GM12878 (cell line): ENCODE data around the gene FYTTD1. TPM values are rescaled to one million over a fixed set of nuclear protein-coding genes. Genes with fewer than 3 reads are reported as not detected.
A peak's percentile ranks its signal among the peaks of the same experiment; 100 is the strongest.

Source experiments
- ATF7 ChIP-seq: fragments of 450-650 bp; IDR thresholded peaks from 2 replicates; pipeline ENCODE4 v1.6.1; 2016; ENCODE audit warnings: low read depth, mild to moderate bottlenecking
- ETV6 ChIP-seq, 2 experiments: fragments of 450-650 bp in 1 of 2; IDR thresholded peaks in 1 of 2; conservative IDR thresholded peaks in 1 of 2; 2 replicates each; pipeline ENCODE4 v1.6.1; 2014; ENCODE audit warnings: antibody characterized with exemption in 1 of 2, borderline replicate concordance in 1 of 2, low read depth in 1 of 2, mild to moderate bottlenecking in 1 of 2, moderate library complexity in 1 of 2
- FOXK2 ChIP-seq: fragments of 450-650 bp; IDR thresholded peaks from 2 replicates; pipeline ENCODE4 v1.6.1; 2017; ENCODE audit warnings: mild to moderate bottlenecking, moderate library complexity
- NR2F1 ChIP-seq: fragments of 450-650 bp; conservative IDR thresholded peaks from 2 replicates; pipeline ENCODE4 v1.6.1; 2017; ENCODE audit warnings: mild to moderate bottlenecking
- RCOR1 ChIP-seq: conservative IDR thresholded peaks from 2 replicates; pipeline ENCODE4 v1.6.1; 2012; ENCODE audit warnings: low read depth, low read length, improper control_type of control experiment
- RUNX3 ChIP-seq: IDR thresholded peaks from 2 replicates; pipeline ENCODE4 v1.6.1; 2012; ENCODE audit warnings: low read length, inconsistent platforms
- SPI1 ChIP-seq: IDR thresholded peaks from 2 replicates; pipeline ENCODE4 v1.6.1; 2011; ENCODE audit warnings: low read depth, mild to moderate bottlenecking, low read length, moderate library complexity, borderline replicate concordance; ENCODE audit not compliant: insufficient read depth
- TCF3 ChIP-seq: IDR thresholded peaks from 2 replicates; pipeline ENCODE4 v1.6.1; 2012; ENCODE audit warnings: low read depth, mild to moderate bottlenecking, low read length, borderline replicate concordance; ENCODE audit not compliant: insufficient read depth
- ZNF207 ChIP-seq: fragments of 450-650 bp; IDR thresholded peaks from 2 replicates; pipeline ENCODE4 v1.6.1; 2014; ENCODE audit warnings: antibody characterized with exemption, mild to moderate bottlenecking, borderline replicate concordance
- ZNF24 ChIP-seq: fragments of 450-650 bp; IDR thresholded peaks from 2 replicates; pipeline ENCODE4 v1.6.1; 2017; ENCODE audit warnings: antibody characterized with exemption, mild to moderate bottlenecking
- polyA plus RNA-seq, 11 experiments: library from polyadenylated mRNA; depleted of rRNA in 4 of 11; unstranded in 6 of 11; stranded (reverse) in 5 of 11; fragments of >200 nt; fragmentation: Nextera tagmentation in 4 of 11; fragmentation: Illumina TruSeq in 1 of 11; extraction: Ambion mirVana in 4 of 11; extraction: Trizol in 1 of 11; gene quantifications; 1 replicate in 1 of 11; 2 replicates in 10 of 11; pipeline versions ENCODE4 v1.2.1 to v1.2.3, GENCODE V29; 2011 to 2016; ENCODE audit warnings: inconsistent platforms in 2 of 11, missing spikeins in 2 of 11, low read depth in 1 of 11
- total RNA-seq, 4 experiments: library from RNA; depleted of rRNA in 3 of 4; stranded (reverse); fragments of >200 nt in 3 of 4; fragmentation: Illumina TruSeq in 1 of 4; extraction: Trizol in 1 of 4; gene quantifications; 2 replicates each; pipeline versions ENCODE4 v1.2.1 to v1.2.3, GENCODE V29; 2013 to 2021
- TF ChIP-seq, protein P1 (sequence below): fragments of 450-650 bp; IDR thresholded peaks from 2 replicates; pipeline ENCODE4 v1.6.1; 2018; ENCODE audit warnings: mild to moderate bottlenecking, low read depth, moderate library complexity; ENCODE audit not compliant: partially characterized antibody
- TF ChIP-seq, protein P2 (sequence below): fragments of 450-650 bp; IDR thresholded peaks from 2 replicates; pipeline ENCODE4 v1.6.1; 2017; ENCODE audit warnings: low read depth, mild to moderate bottlenecking, moderate library complexity

Gene FYTTD1
- total and polyA plus RNA-seq, 10 of the 15 experiments (the other 5 are each of a cell fraction or from before 2014, with no cell fraction given) = 25.5 to 101 (median 59.4) TPM

- TF ChIP-seq, protein P1, sequence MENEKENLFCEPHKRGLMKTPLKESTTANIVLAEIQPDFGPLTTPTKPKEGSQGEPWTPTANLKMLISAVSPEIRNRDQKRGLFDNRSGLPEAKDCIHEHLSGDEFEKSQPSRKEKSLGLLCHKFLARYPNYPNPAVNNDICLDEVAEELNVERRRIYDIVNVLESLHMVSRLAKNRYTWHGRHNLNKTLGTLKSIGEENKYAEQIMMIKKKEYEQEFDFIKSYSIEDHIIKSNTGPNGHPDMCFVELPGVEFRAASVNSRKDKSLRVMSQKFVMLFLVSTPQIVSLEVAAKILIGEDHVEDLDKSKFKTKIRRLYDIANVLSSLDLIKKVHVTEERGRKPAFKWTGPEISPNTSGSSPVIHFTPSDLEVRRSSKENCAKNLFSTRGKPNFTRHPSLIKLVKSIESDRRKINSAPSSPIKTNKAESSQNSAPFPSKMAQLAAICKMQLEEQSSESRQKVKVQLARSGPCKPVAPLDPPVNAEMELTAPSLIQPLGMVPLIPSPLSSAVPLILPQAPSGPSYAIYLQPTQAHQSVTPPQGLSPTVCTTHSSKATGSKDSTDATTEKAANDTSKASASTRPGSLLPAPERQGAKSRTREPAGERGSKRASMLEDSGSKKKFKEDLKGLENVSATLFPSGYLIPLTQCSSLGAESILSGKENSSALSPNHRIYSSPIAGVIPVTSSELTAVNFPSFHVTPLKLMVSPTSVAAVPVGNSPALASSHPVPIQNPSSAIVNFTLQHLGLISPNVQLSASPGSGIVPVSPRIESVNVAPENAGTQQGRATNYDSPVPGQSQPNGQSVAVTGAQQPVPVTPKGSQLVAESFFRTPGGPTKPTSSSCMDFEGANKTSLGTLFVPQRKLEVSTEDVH = no peak
- no peak for TF ChIP-seq TCF3
- TF ChIP-seq, protein P2, sequence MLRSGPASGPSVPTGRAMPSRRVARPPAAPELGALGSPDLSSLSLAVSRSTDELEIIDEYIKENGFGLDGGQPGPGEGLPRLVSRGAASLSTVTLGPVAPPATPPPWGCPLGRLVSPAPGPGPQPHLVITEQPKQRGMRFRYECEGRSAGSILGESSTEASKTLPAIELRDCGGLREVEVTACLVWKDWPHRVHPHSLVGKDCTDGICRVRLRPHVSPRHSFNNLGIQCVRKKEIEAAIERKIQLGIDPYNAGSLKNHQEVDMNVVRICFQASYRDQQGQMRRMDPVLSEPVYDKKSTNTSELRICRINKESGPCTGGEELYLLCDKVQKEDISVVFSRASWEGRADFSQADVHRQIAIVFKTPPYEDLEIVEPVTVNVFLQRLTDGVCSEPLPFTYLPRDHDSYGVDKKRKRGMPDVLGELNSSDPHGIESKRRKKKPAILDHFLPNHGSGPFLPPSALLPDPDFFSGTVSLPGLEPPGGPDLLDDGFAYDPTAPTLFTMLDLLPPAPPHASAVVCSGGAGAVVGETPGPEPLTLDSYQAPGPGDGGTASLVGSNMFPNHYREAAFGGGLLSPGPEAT = no peak
- no peak for TF ChIP-seq RCOR1
- peak; percentile 71; the same call in 1 of the 2 replicates for TF ChIP-seq SPI1
- no peak for TF ChIP-seq ETV6 (conservative IDR thresholded peaks at IDR 0.05 in 1 of 2, IDR thresholded peaks at IDR 0.05 in 1 of 2; ENCODE audit: borderline replicate concordance in 1 of 2, low read depth in 1 of 2)
- no peak for TF ChIP-seq ATF7
- peak; percentile 60 for TF ChIP-seq NR2F1
- no peak for TF ChIP-seq ZNF207
- no peak for TF ChIP-seq ZNF24
- peak; percentile 69 for TF ChIP-seq RUNX3
- TF ChIP-seq FOXK2 = no peak
- TF ChIP-seq, all 136 proteins: peak for 5
Observed at GRCh38 chr3:197746801-197747237, 2.9 kb upstream of the FYTTD1 start (continued).
